ENCODE measurements around the gene MIPEP.

Gene MIPEP

DNA sequence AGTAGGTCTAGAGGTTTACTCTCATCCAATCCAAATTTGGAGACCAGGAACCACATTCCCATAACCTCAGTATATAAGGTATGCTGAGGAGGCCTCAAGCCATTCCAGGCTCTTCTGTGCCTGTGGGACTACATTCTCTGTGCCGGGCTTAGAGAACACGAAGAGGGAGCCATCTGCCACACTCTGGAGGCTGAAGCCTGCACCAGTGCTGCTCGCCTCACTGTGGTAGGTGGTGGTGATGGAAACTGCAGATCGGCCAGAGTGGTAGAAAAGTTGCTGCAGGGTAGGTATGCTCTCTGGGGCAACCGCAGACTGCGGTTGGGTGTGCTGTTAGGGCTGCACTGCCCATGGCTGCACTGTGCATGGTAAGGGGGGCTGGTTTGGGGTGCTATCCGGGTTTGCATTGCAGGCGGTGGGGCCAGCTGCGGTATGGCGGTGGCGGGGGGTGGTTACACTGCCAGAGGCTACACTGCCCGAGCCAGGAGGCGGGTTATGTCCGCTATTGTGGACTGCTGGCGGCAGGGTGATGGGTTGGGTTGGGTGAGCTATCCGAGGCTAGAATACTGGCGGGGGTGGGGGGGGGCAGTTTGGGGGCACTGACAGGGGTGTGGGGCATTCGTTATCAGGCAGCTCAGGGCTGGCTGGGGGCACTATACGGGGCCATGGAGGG, 174.0 kb downstream of the MIPEP start:
- no peak for DNase-seq (ENCODE audit: low read depth in 2 of 2)

DNA sequence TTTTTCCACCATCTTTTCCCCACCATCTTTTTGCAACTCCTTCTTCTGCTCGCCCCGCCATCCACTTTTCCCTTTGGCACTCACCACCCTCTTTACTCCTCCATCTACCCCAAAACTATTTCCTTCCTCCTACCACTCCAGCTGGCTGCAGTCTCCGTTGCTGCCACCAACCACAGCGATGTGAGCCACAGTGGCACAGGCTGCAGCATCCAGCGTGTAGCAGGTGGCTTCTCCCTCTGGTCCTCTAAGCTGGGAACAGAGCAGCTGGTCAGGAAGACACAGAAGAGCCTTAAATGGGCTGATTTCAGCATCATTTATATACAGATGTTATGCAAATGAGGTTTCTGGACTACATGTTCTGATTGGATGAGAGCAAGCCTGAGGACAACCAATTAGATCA, 174.5 kb downstream of the MIPEP start:
- DNase-seq (ENCODE audit: low read depth in 2 of 2) = no peak

DNA sequence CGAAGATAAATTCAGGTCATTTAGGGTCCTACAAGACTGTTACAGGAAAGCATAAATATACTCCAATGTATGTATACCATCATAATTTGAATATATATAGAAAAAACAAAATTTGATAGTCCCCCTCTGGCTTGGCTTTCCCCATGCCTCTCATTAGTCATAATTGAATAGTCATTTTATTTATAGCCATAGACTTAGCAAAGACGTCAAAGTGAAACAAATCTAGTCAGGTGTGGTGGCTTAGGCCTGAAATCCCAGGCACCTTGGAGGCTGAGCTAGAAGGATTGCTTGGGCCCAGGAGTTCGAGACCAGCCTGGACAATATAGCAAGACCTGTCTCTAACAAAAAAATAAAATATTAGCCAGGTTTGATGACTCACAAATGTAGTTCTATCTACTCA, 177.8 kb downstream of the MIPEP start:
- no peak for DNase-seq (ENCODE audit: low read depth in 2 of 2)

DNA sequence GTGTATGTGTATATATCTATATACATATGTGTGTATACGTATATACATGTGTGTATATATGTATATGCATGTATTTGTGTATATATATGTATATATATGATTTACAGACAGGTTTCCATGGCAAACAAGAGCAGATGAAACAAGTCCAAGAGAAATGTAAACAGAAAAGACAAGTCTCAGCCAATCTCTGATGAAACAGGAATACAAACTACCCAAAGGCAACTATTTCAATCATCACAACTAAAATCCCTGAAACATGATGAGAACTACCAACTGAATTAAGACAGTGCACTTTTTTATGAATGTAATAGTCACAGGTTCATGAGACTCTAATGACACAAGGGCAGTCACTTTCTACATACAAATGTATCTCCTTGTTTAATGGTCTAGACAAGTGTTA, 178.8 kb downstream of the MIPEP start:
- DNase-seq (ENCODE audit: low read depth in 2 of 2) = no peak

GRCh38 chr13:23709536-23709935, 179.7 kb downstream of the MIPEP start:
- no peak for DNase-seq (ENCODE audit: low read depth in 2 of 2)

DNA sequence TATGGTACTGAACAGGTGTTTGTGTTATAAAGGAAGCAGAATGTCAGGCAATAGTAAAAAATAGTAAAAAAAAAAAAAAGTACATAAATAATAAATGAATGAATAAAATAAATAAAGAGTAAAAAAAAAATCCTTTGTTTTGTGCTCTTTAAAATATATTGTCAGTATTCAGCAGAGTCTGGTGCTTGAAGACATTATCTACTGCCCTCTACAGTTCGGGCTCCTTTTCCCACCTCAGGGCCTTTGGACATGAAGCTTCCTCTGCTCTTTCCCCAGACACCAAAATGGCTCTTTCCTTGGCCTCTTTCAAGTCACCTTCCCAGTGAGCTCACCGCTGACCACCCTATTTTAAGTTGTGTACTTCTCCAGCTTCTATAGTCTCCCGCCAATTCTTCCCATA, 181.5 kb downstream of the MIPEP start:
- no peak for DNase-seq (ENCODE audit: low read depth in 2 of 2)

DNA sequence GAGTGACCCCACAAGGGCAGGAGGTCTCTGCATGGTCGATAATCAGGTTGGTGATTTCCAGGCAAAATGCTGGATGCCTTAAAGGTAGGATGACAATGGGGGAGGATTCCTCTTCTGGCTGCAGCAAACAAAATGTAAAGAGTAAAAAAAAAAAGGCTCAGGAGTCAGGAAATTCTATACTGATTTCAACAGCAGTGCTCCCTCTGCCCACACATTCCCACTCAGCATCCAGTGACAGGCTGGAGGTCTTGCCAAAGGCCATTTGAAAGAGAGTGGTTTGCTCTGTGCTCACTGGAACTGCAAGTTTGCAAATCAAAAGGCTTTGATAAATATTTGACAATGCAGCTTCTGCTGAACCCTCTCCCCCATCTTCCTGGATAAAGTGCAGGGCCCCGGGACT, 183.6 kb downstream of the MIPEP start:
- no peak for DNase-seq (ENCODE audit: low read depth in 2 of 2)

DNA sequence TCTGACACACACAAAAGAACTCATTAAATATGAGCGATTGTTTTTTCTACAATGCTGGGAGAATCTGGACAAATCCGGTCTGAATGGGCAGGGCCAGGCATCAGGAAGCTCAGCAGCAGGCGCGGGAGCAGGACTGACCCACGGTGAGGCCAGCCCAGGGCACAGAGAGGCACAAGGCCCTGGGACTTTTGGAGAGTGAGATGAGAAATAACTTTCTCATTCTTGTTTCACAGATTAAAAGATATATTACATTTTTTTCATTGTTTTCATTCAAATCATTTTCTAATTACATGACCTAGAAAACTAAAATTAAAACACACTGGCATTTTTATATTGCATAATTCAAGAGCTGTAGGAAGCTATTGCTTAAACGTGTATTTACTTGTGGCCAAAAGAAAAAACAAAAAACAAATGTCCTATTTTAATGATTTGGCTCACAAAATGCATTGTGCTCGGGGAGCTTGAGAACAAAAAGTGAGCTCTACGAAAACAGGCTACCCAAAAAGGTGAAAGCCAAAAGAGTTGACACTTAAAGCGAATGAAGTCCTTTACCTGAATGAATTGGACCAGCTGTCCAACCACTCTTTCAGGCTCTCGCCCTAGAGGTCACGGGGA, 185.8 kb downstream of the MIPEP start:
- DNase-seq (ENCODE audit: low read depth in 2 of 2) = no peak

GRCh38 chr13:23701636-23702035, 187.6 kb downstream of the MIPEP start:
- peak; percentile 79 to 80 for DNase-seq (ENCODE audit: low read depth in 2 of 2)

DNA sequence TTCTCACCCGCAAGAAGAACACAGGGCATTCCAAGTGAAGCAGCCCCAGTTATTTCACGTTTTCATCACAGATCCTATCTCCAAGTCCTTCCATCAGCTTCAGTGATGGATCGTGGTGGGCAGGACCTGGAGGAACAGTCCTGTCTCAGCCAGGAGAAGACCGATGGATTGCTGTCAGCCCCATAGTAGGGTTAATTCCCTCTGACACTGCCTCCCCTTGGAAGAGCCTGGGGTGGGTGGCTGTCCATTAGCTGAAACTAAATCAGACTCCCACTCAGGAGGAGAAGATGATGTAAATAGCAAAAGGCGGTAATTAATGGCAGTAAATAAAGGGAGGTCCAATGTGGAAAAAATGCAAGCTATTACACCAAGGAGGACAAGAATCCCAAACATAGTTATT, 188.0 kb downstream of the MIPEP start:
- no peak for DNase-seq (ENCODE audit: low read depth in 2 of 2)

DNA sequence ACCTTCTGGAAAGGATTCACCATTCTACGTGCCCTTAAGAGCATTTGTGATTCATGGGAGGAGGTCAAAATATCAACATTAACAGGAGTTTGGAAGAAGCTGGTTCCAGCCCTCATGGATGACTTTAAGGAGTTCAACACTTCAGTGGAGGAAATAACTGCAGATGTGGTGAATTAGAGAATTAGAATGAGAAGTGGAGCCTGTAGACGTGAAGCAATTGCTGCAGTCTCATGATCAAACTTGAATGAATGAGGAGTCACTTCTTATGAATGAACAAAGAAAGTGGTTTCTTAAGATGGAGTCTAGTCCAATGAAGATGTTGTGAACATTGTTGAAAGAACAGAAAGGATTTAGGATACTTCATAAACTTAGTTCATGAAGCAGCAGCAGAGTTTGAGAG, 189.9 kb downstream of the MIPEP start:
- DNase-seq (ENCODE audit: low read depth in 2 of 2) = no peak

GRCh38 chr13:23697772-23698313, 191.4 kb downstream of the MIPEP start:
- DNase-seq (ENCODE audit: low read depth in 2 of 2) = no peak

- no peak for DNase-seq (ENCODE audit: low read depth in 2 of 2)
These were observed 192.6 kb downstream of the MIPEP start for GRCh38 chr13:23696610-23697009.

GRCh38 chr13:23695711-23696464, 193.3 kb downstream of the MIPEP start:
- DNase-seq (ENCODE audit: low read depth in 2 of 2) = no peak

DNA sequence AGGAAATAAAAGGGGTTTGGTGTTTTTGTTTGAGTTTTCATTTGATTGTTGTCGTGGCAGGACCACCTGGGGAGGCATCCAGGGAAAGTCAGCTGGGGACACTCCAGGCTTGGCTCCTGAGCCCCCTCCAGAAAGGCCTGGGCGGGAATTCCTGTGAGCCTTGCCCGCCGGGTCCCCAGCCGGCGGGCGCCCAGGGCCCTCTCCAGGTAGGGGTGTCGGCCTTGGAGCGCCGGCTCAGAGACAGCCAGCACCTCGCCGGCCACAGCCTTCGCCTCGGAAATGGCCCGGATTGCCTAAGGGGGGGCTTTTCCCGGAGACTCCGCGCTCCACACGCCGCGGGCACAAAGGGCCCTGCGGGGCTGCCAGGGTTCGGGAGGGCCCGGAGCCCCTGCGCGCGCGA, 194.0 kb downstream of the MIPEP start:
- DNase-seq (ENCODE audit: low read depth in 2 of 2) = no peak

DNA sequence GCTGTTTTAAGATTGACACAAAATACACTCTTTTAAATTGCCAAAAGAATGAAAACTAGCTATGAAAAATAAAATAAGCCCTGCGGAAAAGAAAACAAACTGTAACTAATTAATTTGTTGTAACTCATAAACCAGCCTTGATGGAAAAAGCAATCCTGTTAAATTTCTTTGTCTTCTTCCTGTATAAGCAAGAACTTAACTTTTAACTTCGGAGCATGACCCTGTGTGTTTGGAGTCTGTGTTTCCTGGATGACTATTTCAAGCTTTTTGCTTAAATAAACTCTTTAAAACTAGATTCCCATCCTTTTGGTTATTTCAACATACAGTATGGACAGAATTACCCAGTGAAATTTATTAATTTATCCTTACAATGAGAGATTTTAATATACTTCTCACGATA, 196.4 kb downstream of the MIPEP start:
- DNase-seq (ENCODE audit: low read depth in 2 of 2) = no peak

DNA sequence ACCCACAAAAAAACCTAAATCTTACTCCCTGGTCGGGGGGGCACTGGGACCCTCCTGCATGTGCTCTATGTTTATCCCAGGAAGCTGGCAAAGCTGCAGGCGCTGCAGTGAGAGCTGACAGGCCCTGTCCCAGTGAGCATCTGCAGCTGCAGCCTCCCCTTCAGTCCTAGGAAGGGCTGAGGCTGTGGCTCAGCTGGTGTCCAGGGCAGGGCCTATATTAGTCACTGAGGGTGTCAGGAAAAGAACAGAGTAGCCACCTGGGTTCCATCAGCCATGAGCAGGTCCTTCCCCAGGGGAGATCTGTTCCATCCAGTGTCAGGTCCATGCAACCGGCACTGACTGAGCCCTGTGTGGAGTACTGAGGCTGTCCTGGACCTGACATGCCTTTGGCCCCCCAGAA, 198.5 kb downstream of the MIPEP start:
- DNase-seq (ENCODE audit: low read depth in 2 of 2) = no peak

GRCh38 chr13:23688336-23688735, 200.9 kb downstream of the MIPEP start:
- no peak for DNase-seq (ENCODE audit: low read depth in 2 of 2)

- DNase-seq (ENCODE audit: low read depth in 2 of 2) = no peak
These were observed 201.6 kb downstream of the MIPEP start for GRCh38 chr13:23687614-23688013.

- DNase-seq (ENCODE audit: low read depth in 2 of 2) = no peak
These were observed 202.3 kb downstream of the MIPEP start for GRCh38 chr13:23686948-23687347.

GRCh38 chr13:23685416-23685815, 203.8 kb downstream of the MIPEP start:
- DNase-seq (ENCODE audit: low read depth in 2 of 2) = no peak

GRCh38 chr13:23684647-23685046, 204.6 kb downstream of the MIPEP start:
- DNase-seq (ENCODE audit: low read depth in 2 of 2) = no peak

DNA sequence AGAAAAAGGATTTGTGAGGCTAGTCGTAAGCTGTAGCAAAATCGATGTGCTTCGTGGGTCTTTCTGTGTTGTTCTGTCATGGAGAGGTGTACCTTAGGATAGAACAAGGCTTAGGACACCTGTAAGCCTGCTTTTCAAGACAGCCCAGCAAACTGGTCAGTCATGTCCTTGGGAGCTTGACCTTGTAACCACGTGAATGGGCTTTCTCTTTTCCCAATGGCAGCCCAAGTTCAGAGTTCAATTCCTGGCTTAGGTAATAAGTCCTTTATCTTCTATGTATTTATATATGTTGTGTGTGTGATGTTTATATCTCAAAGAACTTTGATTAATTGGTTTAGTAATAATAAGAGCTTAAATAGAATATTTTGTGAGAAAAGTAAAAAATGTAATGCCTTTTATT, 206.1 kb downstream of the MIPEP start:
- no peak for DNase-seq (ENCODE audit: low read depth in 2 of 2)

All from fibroblast of skin of left biceps (primary cell).